ENCODE measurements around the gene RIPOR3.
"Not testable (repeated sequence)": the region's sequence is repeated elsewhere in the genome, so short reads cannot be mapped to it uniquely, and the experiment has no call there.

DNA sequence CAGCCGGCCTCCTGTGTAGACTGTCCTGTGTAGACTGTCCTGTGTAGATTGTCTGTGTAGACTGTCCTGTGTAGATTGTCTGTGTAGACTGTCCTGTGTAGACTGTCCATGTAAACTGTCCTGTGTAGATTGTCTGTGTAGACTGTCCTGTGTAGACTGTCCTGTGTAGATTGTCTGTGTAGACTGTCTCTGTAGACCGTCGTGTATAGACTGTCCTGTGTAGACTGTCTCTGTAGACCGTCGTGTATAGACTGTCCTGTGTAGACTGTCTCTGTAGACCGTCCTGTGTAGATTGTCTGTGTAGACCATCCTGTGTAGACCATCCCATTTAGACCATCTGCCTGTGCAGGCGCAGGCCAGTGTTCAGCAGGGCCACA lies 121.9 kb downstream of the RIPOR3 start:
- TF ChIP-seq, protein P1, sequence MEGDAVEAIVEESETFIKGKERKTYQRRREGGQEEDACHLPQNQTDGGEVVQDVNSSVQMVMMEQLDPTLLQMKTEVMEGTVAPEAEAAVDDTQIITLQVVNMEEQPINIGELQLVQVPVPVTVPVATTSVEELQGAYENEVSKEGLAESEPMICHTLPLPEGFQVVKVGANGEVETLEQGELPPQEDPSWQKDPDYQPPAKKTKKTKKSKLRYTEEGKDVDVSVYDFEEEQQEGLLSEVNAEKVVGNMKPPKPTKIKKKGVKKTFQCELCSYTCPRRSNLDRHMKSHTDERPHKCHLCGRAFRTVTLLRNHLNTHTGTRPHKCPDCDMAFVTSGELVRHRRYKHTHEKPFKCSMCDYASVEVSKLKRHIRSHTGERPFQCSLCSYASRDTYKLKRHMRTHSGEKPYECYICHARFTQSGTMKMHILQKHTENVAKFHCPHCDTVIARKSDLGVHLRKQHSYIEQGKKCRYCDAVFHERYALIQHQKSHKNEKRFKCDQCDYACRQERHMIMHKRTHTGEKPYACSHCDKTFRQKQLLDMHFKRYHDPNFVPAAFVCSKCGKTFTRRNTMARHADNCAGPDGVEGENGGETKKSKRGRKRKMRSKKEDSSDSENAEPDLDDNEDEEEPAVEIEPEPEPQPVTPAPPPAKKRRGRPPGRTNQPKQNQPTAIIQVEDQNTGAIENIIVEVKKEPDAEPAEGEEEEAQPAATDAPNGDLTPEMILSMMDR (IDR thresholded peaks at IDR 0.05; ENCODE audit: insufficient read depth, low read length), result not testable (repeated sequence)
- TF ChIP-seq, protein P2, sequence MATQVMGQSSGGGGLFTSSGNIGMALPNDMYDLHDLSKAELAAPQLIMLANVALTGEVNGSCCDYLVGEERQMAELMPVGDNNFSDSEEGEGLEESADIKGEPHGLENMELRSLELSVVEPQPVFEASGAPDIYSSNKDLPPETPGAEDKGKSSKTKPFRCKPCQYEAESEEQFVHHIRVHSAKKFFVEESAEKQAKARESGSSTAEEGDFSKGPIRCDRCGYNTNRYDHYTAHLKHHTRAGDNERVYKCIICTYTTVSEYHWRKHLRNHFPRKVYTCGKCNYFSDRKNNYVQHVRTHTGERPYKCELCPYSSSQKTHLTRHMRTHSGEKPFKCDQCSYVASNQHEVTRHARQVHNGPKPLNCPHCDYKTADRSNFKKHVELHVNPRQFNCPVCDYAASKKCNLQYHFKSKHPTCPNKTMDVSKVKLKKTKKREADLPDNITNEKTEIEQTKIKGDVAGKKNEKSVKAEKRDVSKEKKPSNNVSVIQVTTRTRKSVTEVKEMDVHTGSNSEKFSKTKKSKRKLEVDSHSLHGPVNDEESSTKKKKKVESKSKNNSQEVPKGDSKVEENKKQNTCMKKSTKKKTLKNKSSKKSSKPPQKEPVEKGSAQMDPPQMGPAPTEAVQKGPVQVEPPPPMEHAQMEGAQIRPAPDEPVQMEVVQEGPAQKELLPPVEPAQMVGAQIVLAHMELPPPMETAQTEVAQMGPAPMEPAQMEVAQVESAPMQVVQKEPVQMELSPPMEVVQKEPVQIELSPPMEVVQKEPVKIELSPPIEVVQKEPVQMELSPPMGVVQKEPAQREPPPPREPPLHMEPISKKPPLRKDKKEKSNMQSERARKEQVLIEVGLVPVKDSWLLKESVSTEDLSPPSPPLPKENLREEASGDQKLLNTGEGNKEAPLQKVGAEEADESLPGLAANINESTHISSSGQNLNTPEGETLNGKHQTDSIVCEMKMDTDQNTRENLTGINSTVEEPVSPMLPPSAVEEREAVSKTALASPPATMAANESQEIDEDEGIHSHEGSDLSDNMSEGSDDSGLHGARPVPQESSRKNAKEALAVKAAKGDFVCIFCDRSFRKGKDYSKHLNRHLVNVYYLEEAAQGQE (IDR thresholded peaks at IDR 0.05; ENCODE audit: insufficient replicate concordance, low read depth), result not testable (repeated sequence)
- TF ChIP-seq POLR2AphosphoS5 (IDR thresholded peaks at IDR 0.05; ENCODE audit: low read depth), result not testable (repeated sequence)
